Measurements from ENCODE around the gene CCDC30.

DNA sequence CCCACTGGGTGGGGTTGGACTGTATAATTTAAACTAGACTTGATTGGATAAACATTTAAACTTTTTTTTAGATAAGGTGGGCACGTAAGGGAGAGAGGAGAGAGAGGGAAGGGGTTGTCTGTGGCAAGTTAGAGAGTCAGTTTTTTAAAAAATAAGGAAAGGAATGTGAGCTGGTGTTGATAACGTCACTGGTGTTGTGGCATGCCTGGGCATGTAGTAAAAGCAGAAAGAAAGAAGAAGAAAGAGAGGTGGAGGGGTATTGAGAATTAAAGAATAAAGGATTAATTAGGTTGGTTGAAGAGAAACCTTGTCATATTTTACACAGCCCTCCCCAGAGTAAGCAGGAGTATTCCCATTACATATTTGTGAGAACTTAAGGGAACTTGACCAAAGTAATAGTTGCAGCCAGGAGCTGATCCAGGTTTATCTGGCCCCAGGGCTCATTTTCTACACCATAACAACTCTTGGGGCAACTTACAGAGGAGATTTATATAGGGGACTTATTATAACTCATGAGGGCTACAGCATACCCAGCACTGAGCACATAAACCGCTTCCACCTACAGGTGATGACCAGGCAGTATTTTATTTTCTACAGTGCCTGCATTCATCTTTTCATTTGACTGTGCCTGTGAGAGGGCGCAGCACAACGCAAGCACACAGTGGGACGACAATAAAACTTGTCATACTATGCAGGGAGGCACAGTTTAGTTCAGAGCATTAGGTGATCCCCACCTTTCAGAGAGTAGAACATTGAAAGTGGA is 70.2 kb downstream of the CCDC30 start:
- TF ChIP-seq GATA3 (IDR thresholded peaks at IDR 0.05; ENCODE audit: low read depth, low read length), result no peak
- no peak for TF ChIP-seq GATA2 (IDR thresholded peaks at IDR 0.05; ENCODE audit: low read depth, low read length)

Data from SH-SY5Y (cell line).